CD4-positive, alpha-beta T cell (primary cell): ENCODE measurements around the gene KDM4B. TPM values are rescaled to one million over a fixed set of nuclear protein-coding genes. Genes with fewer than 3 reads are reported as not detected.

Experiments used
- ATAC-seq: fragments of 200-7000 bp; cut with Tn5 transposase; one replicate; pipeline ENCODE4 v1.10.0; 2022; ENCODE audit warnings: mild to moderate bottlenecking; ENCODE audit not compliant: poor library complexity
- CTCF ChIA-PET: fragments of 350-600 bp; sonication (Branson Sonifier 250); formaldehyde crosslinking; loops from one replicate; lab custom pipeline; 2021; ENCODE audit warnings: antibody characterized with exemption, inconsistent platforms; lab: Charles Lee
- POLR2A ChIA-PET: fragments of 350-600 bp; sonication (Branson Sonifier 250); formaldehyde crosslinking; loops from one replicate; lab custom pipeline; 2021; ENCODE audit warnings: antibody characterized with exemption, inconsistent platforms; lab: Charles Lee
- DNase-seq, 14 experiments: peaks; one replicate each; pipeline ENCODE4 v3.0.0-alpha.2; 2013 to 2020; ENCODE audit warnings: mixed read lengths in 2 of 14
- H3K27ac ChIP-seq, 2 donors: one replicate each; pipeline versions ENCODE4 v1.5.1 to v1.7.0; 2013; ENCODE audit warnings: low read length in 2 of 2, low read depth in 1 of 2, mild to moderate bottlenecking in 1 of 2
- H3K27me3 ChIP-seq, 2 experiments: 1 replicate in 1 of 2; 2 replicates in 1 of 2; pipeline versions ENCODE4 v1.6.1 to v1.7.0; 2013; ENCODE audit warnings: low read length in 2 of 2, control low read depth in 1 of 2, mild to moderate bottlenecking in 1 of 2, moderate library complexity in 1 of 2; ENCODE audit not compliant: insufficient read depth in 2 of 2, control insufficient read depth in 1 of 2
- H3K36me3 ChIP-seq: one replicate; pipeline ENCODE4 v1.6.1; 2013; ENCODE audit warnings: low read length, control low read depth; ENCODE audit not compliant: insufficient read depth
- H3K4me1 ChIP-seq: one replicate; pipeline ENCODE4 v1.6.1; 2013; ENCODE audit warnings: low read length, control low read depth; ENCODE audit not compliant: insufficient read depth
- H3K4me3 ChIP-seq: one replicate; pipeline ENCODE4 v1.5.1; 2013; ENCODE audit warnings: mild to moderate bottlenecking, low read length, moderate library complexity
- H3K9me3 ChIP-seq, 2 experiments: 1 replicate in 1 of 2; 2 replicates in 1 of 2; pipeline versions ENCODE4 v1.6.1 to v1.7.0; 2013; ENCODE audit warnings: low read length in 2 of 2, mild to moderate bottlenecking in 2 of 2, control low read depth in 1 of 2, moderate library complexity in 1 of 2; ENCODE audit not compliant: control insufficient read depth in 1 of 2, insufficient read depth in 1 of 2
- H3K27ac Mint-ChIP-seq: one replicate; pipeline ENCODE4 v1.8.0; 2020; ENCODE audit warnings: mixed read lengths
- H3K27me3 Mint-ChIP-seq: one replicate; pipeline ENCODE4 v1.8.0; 2021; ENCODE audit warnings: mixed read lengths
- H3K36me3 Mint-ChIP-seq: one replicate; pipeline ENCODE4 v1.8.0; 2021; ENCODE audit warnings: low read depth, mixed read lengths
- H3K4me1 Mint-ChIP-seq: one replicate; pipeline ENCODE4 v1.8.0; 2021; ENCODE audit warnings: low read depth, mixed read lengths
- H3K4me3 Mint-ChIP-seq: one replicate; pipeline ENCODE4 v1.8.0; 2020; ENCODE audit warnings: mild to moderate bottlenecking, mixed read lengths
- H3K9me3 Mint-ChIP-seq: one replicate; pipeline ENCODE4 v1.8.0; 2020; ENCODE audit warnings: mixed read lengths
- intact Hi-C, 2 experiments: fragments of 100-400 bp; cut with DNase I in 1 of 2; cut with micrococcal nuclease in 1 of 2; formaldehyde crosslinking; loops; one replicate each; pipeline versions ENCODE4 v1.15.1 to v1.9.0; 2023 to 2025; cut with DNase I, micrococcal nuclease
- total RNA-seq, 174 experiments: library from RNA in 2 of 174; stranded (reverse) in 2 of 174; gene quantifications; one replicate each; pipeline ENCODE4 v1.2.3 and lab custom pipeline; 2021 to 2026
- TF ChIP-seq, protein P1 (sequence below): fragments of 200-600 bp; IDR thresholded peaks from one replicate; pipeline ENCODE4 v1.8.0; 2022; ENCODE audit warnings: antibody characterized with exemption, mild to moderate bottlenecking

Gene KDM4B
- total RNA-seq, 2 experiments from 2014 or later: 41.8 to 42.5 TPM

GRCh38 chr19:5177745-5178450 is 209.0 kb downstream of the KDM4B start:
- H3K27ac Mint-ChIP-seq: no peak overlapping the region
- no peaks in the 10 kb centered on the region for H3K36me3 Mint-ChIP-seq

GRCh38 chr19:5178841-5179240 is 209.9 kb downstream of the KDM4B start:
- ATAC-seq (no peak), DNase-seq (no peak)
- Histone ChIP-seq H3K27ac (no peak overlapping the region), H3K36me3 (no peaks in the 10 kb centered on the region), H3K27me3 (peaks cover 0 to 3% of the 10 kb centered on the region in 2 experiments), H3K9me3 (peaks cover 0 to 5% of the 10 kb centered on the region in 2 experiments), H3K4me3 (no peak overlapping the region), H3K4me1 (no peaks in the 10 kb centered on the region)
- ChIA-PET POLR2A (no interaction called here), CTCF (no interaction called here)
- no peaks in the 10 kb centered on the region for H3K4me1 Mint-ChIP-seq
- H3K4me3 Mint-ChIP-seq: no peak overlapping the region
- no peaks in the 10 kb centered on the region for H3K27me3 Mint-ChIP-seq
- intact Hi-C loops: no loop called here
- no peaks in the 10 kb centered on the region for H3K36me3 Mint-ChIP-seq
- TF ChIP-seq, protein P1, sequence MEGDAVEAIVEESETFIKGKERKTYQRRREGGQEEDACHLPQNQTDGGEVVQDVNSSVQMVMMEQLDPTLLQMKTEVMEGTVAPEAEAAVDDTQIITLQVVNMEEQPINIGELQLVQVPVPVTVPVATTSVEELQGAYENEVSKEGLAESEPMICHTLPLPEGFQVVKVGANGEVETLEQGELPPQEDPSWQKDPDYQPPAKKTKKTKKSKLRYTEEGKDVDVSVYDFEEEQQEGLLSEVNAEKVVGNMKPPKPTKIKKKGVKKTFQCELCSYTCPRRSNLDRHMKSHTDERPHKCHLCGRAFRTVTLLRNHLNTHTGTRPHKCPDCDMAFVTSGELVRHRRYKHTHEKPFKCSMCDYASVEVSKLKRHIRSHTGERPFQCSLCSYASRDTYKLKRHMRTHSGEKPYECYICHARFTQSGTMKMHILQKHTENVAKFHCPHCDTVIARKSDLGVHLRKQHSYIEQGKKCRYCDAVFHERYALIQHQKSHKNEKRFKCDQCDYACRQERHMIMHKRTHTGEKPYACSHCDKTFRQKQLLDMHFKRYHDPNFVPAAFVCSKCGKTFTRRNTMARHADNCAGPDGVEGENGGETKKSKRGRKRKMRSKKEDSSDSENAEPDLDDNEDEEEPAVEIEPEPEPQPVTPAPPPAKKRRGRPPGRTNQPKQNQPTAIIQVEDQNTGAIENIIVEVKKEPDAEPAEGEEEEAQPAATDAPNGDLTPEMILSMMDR: no peak
- no peaks in the 10 kb centered on the region for H3K9me3 Mint-ChIP-seq
- no peak overlapping the region for H3K27ac Mint-ChIP-seq

More at GRCh38 chr19:5177745-5178450, 209.0 kb downstream of the KDM4B start:
- POLR2A ChIA-PET: no interaction called here
- Mint-ChIP-seq H3K4me1 (no peaks in the 10 kb centered on the region), H3K27me3 (no peaks in the 10 kb centered on the region), H3K9me3 (no peaks in the 10 kb centered on the region), H3K4me3 (no peak overlapping the region)
- ATAC-seq: no peak
- DNase-seq: no peak
- Histone ChIP-seq H3K27ac (no peak overlapping the region), H3K36me3 (no peaks in the 10 kb centered on the region), H3K4me3 (no peak overlapping the region), H3K9me3 (peaks cover 0 to 5% of the 10 kb centered on the region in 2 experiments), H3K27me3 (peaks cover 0 to 3% of the 10 kb centered on the region in 2 experiments), H3K4me1 (no peaks in the 10 kb centered on the region)
- intact Hi-C loops: no loop called here
- TF ChIP-seq, protein P1: no peak
- CTCF ChIA-PET: no interaction called here

DNA sequence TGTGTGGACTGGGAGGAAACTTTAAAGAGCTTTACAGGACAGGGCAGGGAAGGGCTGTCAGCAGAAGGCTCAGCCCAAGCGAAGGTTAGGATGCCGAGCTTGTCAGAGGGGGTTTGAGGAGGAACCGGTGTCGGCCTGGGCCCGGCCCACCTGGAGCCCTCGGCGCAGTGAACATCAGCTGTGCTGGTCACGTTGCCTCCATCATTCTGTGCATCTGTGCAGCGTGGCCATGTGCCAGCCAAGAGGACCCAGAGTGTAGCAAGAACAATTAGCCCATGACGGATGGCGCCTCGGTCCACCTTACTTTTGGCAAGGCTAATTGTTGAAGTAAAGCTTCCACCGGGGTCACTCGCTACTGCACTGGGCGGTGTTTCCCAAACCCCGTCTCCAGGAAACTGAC is 210.3 kb downstream of the KDM4B start:
- H3K27ac ChIP-seq: no peak overlapping the region
- no peaks in the 10 kb centered on the region for H3K27me3 Mint-ChIP-seq
- ChIA-PET POLR2A (no interaction called here), CTCF (no interaction called here)
- no peaks in the 10 kb centered on the region for H3K4me1 ChIP-seq
- peaks cover 0 to 3% of the 10 kb centered on the region in 2 experiments for H3K27me3 ChIP-seq
- no peaks in the 10 kb centered on the region for H3K4me1 Mint-ChIP-seq
- no peak overlapping the region for H3K27ac Mint-ChIP-seq
- TF ChIP-seq, protein P1: no peak
- no peak for DNase-seq
- no peak for ATAC-seq
- H3K9me3 Mint-ChIP-seq: no peaks in the 10 kb centered on the region
- H3K36me3 ChIP-seq: no peaks in the 10 kb centered on the region
- peaks cover 0 to 5% of the 10 kb centered on the region in 2 experiments for H3K9me3 ChIP-seq
- no peaks in the 10 kb centered on the region for H3K36me3 Mint-ChIP-seq
- intact Hi-C loops: no loop called here
- no peak overlapping the region for H3K4me3 ChIP-seq
- no peak overlapping the region for H3K4me3 Mint-ChIP-seq
